NCI-H524 (cell line): Measurements from ENCODE around the gene EML6.
"Not testable (repeated sequence)": the region's sequence is repeated elsewhere in the genome, so short reads cannot be mapped to it uniquely, and the experiment has no call there.

Source experiments
- DNase-seq, 2 experiments: peaks; one replicate each; lab custom pipeline; 2025; lab: John Stamatoyannopoulos, UW

EML6 gene

DNA sequence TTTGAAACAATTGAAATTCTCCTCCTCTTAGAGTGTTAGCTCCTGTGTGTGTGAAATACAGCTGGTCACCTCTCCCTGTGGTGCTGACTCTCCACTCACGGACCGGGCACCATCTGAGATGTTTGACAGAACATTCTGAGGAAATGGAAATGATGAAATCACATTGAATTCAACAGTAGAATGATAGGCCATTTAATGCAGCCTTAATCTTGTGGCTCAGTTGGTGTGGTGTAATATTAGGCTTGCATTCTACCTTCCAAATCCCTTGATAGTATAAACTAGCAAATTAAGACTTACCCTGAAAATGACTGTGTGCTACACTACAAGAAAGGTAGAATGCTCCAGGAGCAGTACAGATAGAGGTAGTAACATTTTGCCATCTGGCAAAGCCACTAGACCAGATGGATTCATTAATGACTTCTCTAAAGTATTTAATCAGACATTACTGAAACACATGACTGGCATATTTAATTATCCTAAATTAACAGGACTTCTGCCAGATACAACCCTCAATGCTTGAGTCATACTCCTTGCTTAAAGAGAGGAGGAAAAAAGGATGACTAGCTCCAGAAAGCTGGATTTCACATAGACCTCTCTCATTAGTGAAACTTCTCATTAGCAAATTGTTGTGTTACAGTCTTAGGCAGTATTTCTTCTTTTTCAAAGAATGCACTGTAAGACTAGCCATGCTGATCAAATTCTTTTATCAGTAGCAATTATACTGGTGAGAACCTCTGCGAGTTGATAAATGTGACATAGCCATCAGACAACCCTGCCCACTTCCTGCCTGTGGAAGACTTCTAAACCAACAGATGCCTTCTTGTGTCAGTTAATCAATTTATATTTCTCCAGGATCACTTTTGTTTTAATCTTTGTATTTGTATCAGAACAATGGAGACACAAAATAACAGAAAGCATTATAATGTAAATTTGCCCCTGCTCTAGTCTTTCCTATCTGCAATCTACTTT, 80.6 kb downstream of the EML6 start:
- peak; percentile 87 to 97 for DNase-seq

DNA sequence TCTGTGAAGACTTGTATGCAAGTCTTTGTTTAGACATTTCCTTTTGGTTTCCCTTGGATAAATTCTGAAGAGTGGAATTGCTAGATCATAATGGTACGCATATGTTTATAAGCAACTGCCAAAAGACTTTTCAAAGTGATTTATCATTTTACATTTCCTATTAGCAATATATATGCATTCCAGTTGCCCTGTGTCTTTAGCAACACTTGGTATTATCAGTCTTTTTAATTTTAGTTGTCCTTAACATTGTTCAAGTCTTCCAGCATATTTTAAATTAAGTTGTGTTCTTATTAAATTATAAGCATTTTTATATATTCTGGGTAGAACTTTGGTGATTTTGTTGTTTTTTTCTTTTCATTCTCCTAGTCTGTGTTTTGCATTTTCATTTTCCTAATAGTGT, 81.8 kb downstream of the EML6 start:
- no peak for DNase-seq

DNA sequence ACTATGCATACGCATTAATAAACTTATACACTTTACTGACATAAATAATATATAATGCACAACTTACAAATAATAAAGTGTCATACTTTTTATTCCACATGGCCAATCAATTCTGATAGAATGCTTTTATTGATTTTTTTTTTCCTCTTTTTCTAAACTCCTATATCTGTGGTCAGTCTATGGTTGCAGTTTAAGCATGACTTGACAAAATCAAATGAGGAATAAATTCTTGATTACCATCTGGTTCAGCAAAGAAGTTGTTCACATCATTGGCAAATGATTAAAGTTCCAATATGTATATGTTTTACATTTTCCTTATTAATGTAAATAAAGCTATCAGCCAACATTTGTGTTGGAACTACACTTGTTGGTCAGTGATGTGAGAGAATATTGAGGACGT, 83.5 kb downstream of the EML6 start:
- no peak for DNase-seq

- DNase-seq = no peak
Observed at GRCh38 chr2:54808661-54809060, 85.2 kb downstream of the EML6 start.

DNA sequence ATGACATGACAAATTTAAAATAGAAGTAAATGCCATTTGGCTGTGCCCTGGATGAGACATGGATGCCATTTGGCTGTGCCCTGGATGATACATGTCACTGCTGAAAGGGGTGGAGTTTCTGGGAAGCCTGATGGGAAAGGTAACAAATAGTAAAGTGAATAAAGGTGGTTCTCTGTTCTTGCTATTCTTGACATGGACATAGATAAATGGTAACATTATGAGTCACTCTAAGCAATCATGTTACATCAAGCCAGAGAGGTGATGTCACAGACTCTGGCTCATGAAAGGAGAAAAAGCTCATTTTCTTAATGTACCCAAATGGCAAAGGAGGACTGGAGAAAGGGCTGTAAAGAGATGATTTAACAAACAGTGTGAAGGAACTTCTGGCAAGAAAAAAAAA, 86.4 kb downstream of the EML6 start:
- DNase-seq = no peak

DNA sequence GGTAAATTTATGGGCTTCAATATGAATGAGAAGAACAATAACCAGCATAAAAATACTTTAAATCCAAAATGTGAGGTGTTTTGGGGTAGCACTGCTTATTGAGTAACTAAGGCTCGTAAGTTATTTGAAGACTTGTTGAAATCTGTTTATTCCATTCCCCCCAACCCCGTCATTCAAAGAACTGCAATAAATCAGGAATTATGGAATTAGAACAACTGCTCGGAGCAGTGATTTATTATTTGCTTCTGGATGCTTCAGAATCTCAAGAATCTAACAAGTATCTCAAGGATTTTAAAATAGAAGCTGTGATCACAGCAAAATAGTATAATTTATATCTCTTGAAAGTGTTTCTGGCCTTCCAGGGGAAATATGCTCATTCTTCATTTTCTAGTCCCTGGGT, 86.8 kb downstream of the EML6 start:
- DNase-seq = no peak

DNA sequence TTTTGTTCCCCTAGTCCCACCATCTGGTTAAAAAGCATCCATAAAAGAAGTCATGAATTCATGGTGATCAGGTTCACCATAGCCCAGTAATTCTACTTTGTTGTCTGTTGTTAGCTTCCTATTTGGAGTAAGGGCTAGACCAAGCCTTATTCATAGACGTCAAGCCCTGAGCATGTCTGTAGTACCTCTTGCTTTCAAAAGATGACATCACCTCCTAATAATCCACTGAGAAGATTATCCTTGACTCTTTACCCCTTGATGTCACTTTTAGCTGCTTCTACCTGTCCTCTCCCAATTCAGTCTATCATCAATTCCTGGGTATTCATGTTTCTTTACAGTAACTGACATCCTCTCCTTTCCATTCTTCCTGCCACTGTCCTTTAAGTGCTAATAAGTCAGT, 90.1 kb downstream of the EML6 start:
- DNase-seq = no peak

- DNase-seq = no peak
Observed at GRCh38 chr2:54814389-54815147, 91.1 kb downstream of the EML6 start.

DNA sequence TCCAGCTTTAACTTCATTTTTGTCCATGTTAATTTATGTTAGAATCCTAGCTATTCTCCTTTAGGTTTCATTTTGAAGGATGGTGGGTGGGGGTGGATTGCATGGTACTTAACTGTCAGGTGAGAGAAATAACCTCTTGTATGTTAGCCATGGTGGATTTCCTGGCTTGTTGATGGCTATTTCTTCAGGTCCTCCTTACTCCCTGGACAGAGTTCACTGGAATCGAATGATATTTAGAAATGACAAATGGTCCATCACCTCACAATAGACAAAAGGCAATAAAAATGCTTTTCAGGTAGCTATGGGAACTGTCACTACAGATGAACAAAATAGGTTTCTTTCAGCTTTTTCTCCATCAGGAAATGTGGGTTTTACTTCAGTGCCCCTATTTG, 91.7 kb downstream of the EML6 start:
- no peak for DNase-seq

GRCh38 chr2:54818226-54818625, 94.8 kb downstream of the EML6 start:
- no peak for DNase-seq

DNA sequence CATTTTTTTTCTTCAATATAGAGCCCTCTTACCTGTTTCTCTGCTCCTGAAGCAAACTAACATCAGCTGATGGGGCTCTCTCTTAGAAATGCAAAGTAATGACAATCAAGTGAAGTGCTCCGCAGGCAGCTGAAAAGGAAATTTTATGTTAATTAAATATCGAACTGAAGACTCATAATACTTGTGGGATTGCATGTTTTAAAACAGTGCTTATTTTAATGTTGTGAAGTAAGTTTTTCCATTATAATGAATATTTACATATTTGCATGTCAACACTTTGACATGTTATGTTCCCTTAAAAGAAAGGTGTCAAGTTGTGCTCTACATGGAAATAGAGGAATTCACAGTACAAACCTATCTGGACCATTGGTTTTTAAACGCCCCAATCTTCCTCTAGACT, 97.1 kb downstream of the EML6 start:
- no peak for DNase-seq

- no peak for DNase-seq
Observed at GRCh38 chr2:54824567-54824966, 101.1 kb downstream of the EML6 start.

GRCh38 chr2:54830546-54830945, 107.1 kb downstream of the EML6 start:
- DNase-seq = no peak

GRCh38 chr2:54831480-54831879, 108.0 kb downstream of the EML6 start:
- DNase-seq = no peak

- DNase-seq = no peak
Observed at GRCh38 chr2:54834721-54835120, 111.3 kb downstream of the EML6 start.

DNA sequence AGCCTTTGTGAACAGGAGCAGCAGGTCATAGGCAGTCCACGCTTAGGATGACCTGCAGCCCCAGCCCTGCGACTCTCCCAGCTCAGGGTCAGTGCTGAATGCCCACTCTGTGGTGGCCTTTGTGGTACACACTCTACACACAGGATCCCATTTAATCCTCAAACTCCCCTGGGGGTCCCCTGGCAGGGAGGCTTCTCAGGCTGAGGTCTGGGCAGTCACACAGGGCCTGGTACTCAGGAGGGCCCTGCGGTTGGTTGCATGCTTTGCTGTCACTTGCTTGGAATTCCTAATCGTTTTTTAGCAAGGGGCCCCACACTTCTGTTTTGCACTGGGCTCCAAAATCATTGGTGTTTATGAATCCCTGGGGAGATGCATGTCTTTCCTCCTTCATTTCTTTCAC, 113.0 kb downstream of the EML6 start:
- DNase-seq = no peak

GRCh38 chr2:54838585-54839035, 115.1 kb downstream of the EML6 start:
- DNase-seq = peak; percentile 59 to 80

DNA sequence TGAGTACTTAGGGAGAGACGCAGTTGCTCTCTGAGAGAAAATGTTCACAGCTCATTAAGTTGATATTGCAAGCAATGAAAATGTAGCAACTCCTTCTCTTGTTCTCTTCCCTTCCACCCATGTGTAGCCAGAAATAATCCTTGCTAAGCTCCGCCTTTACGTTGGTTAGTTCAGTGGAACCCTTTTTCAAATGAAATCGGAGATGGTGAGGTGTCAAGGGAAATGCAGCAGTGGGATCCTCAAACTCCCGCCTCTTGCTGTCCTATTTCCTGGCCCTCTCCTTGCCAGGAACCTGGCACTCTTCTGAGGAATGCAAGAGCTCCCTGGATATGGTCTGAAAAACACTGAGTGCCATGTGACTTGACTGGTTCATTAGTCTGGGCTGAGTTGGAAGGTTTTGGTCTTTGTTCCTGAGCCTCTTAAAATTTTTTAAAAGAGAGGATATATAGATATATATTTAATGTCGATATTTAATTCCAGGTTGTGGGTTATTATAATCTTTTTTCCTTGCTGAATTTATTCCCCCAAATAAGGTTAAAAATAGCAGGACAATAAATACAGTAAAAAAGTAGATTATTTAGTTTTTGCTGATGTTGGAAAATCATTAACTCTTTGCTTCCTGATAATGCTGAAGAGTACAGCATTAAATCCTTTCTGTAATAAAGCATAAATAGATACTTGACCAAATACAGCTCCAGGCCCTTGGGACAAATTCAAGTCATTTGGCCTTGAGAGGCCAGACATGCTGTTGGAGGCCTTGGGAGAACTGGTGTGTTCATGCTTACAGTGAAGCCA, 116.2 kb downstream of the EML6 start:
- DNase-seq = no peak

DNA sequence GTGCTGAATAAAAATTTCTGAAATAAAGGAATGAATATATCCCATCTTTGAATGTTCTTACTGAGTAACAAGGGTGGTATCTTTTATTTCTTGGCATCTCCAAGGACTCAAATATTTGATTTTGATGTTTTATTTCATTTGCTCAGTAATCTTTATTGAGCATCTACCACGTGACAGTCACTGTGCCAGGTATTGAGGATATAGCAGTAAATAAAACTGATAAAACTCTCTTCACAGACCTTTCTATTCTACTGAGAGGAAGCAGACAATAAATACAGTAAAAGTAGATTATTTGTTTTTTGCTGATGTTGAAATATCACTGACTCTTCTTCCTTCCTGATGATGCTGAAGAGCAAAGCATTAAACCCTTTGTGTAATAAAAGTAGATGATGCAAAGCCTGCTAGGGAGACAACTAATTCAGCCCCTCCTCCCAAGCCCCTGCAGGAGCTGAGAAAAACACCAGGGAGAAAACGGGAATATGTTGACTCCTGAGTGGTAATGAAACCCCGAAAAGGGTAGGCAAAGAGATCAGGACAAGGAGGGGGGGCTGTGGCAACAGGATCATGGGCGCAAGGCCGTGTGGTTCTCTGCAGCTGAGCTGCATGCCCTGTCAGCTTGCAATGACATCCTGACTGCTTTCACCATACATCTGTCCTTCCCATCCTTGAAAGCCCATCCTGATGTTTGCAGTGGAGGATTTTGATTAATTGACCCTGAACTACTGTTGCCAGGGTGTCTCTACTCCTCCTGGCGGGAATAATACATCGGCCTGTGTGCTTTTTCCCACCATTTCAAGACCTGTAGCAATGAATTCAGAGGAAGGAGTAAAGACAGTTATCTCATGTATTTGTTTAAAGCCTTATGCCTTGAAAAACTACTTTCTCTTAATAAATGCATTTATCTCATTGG, 117.4 kb downstream of the EML6 start:
- peak in 1 of 2 experiments; percentile 56 for DNase-seq

DNA sequence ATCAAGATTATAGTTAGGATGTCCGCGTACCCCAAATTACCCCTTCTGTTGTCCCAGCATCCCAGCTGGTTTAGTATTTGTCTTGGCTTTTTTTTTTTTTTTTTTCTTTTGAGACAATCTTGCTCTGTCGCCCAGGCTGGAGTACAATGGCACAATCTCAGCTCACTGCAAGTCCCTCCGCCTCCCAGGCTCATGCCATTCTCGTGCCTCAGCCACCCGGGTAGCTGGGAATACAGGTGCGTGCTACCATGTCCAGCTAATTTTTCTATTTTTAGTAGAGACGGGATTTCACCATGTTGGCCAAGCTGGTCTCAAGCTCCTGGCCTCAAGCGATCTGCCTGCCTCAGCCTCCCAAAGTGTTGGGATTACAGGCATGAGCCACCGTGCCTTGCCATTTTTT, 118.0 kb downstream of the EML6 start:
- DNase-seq = not testable (repeated sequence)

- DNase-seq = no peak
Observed at GRCh38 chr2:54845094-54845493, 121.6 kb downstream of the EML6 start.
